A204.1 (cell line): ENCODE measurements around the gene MXD3.
"Not testable (repeated sequence)": the region's sequence is repeated elsewhere in the genome, so short reads cannot be mapped to it uniquely, and the experiment has no call there.

Source experiments
- FAIRE-seq: peaks from 2 replicates; lab custom pipeline; 2012; peaks lifted over from hg19 to GRCh38; lab: Jason Lieb, UNC

Gene MXD3

DNA sequence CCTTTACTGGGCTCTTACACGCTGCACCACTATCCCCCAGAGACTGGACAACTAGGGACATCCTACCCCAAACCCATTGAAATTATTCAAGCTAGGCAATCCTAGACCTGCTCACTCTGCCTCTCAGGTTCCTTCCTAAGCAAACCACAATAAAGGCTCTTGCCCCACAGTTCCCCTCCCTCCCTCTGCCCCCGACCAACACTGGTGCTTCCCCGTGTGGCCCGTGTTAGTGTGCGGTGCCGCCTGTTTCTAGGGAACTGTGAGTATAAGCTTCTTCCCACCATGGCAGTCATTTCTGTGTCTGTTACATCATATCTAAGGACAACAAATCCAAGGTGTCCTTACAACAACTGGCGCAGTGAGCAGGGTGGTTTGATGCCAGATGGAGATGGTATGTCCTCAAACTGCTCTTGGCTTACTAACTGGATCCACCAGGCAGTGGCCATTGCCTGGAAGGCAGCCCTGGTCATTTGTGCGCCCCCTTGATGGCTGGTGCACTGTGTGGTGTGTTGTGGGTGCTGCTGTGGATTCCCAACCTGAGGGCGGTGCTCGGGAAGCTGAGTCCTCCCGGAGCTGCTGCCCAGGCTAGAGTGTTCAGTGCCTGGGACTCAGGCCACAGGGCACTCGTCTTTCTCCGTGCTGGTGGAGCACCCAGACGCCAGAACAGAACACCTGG lies 8.4 kb upstream of the MXD3 start:
- FAIRE-seq: no peak

DNA sequence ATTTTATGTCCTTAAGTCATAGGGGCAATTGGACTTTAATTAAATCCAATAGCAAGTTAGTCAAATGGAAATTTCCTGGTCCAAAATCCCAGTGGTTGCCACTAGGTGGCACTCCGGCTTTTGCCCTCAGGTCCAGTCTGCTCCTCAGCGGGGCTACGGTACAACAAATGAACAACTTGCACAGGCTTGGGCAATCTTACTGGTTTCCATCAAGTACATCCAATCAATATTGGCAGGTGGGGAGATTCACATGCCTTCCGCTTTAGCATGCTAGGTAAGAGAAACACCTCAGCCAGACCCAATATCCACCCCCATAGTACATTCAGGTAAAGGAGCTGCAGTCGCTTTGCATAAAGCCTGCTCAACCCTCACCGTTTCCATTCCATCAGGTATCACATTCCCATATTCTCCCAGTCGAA lies 6.3 kb upstream of the MXD3 start:
- peak; percentile 69 for FAIRE-seq

DNA sequence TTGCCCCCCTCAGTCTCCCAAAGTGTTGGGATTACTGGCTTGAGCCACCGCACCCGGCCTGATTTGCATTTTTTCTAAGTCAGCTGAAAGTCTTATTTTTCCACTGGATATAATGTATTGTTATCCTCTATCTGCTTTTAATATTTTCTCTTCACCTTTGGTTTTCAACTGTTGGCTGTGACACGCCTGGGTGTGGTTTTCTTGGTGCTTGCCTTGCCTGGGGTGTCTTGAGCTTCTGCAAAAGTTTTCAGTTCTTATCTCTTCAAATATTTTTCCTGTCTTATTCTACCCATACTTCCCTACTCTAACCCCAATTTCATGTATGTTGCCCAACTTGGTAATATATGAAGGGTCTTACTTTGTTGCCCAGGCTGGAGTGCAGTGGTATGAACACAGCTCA lies 4.3 kb upstream of the MXD3 start:
- FAIRE-seq: no peak

DNA sequence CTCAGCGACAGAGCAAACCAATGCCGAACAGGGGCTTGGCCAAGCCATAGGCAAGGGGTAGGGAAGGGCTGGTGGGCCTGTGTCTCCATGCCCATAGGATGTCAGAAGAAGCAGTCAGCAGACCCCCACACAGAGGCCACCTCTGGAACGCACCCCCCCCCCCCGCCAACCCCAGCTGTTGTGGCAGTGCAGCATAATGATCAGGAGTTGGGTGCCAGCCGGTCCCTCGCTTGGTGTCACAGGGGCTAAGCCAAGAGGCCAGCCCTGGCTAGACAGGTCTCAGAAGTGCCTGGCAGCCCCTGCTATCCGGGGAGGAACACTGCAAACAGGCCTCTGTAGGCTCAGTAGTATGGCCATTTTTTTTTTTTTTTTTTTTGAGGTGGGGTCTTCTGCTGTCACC lies 3.7 kb upstream of the MXD3 start:
- FAIRE-seq: no peak

DNA sequence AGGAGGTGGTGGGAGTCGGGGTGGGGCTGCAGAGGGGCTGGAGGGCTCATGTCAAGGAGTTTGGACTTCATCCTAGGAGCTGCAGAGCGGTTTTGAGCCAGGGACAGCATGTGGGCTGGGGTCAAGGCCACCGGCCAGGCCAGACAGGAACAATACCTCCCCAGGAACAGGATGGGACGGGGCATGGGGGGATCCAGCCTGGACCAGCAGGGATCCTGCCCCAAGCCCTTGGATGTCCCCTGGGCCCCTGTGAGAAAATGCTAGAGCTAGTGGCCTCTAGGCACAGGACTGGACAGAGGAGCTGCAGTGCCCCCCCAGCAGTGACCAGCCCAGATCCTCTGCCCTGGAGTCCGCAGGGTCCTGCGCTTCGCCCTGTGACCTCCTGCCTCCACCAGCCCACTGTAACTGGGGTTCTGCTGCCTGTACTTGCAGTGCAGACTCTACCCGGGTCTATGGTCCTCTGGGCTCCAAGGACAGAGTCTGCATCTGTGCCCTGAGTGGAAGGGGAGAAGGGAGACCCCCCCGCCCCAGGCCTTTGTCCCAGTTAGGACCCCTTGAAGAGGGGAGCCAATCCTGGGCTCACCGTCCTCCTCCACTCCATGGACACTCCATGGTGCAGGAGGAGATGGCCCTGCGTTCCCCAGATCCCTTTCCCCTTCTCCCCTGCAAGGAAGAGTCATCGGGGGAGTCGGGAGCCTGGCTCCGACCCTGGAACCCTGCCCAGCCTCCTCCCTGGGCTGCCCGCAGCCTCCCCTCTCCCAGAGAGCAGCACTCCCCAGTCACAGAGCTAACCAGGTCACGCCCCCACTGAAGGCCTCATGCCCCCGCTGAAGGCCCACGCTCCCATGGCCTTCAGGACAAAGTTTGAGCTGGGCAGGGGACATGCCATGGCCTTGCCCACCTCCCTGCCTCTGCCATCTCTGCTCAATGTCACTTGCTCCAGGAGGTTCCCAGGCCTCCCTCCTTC lies 3.0 kb upstream of the MXD3 start:
- FAIRE-seq: no peak

DNA sequence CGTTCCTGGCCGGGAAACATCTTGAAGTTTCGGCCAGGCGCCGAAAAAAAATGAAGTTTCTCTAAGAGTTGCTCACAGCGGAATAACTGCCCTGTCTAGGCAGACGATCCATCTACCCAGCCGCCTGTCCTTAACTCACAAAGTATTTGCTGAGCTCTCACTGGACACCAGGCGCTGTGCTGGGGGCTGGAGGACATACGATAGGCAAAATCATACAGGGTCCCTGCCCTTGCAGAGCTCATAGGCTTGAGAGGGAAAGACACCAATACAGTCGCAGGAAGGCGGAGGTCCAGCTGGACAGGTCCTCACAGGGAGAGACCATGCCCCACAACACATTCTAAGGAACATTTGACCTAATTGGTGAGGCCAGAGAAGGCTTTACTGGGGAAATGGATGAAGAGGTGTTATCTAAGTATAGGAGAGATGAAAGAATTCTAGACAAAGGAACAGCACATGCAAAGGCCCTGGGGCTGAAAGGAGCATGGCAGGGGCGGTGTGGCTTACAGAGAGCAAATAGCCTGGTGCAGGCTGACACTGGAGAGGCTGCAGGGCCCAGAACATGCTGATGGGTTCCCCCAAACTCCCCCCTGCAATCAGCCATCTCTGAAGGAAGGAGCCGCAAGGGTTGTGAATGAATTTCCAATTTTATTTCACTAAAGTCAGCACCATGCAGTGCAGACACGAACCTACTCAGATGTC lies 2.0 kb upstream of the MXD3 start:
- FAIRE-seq: no peak

DNA sequence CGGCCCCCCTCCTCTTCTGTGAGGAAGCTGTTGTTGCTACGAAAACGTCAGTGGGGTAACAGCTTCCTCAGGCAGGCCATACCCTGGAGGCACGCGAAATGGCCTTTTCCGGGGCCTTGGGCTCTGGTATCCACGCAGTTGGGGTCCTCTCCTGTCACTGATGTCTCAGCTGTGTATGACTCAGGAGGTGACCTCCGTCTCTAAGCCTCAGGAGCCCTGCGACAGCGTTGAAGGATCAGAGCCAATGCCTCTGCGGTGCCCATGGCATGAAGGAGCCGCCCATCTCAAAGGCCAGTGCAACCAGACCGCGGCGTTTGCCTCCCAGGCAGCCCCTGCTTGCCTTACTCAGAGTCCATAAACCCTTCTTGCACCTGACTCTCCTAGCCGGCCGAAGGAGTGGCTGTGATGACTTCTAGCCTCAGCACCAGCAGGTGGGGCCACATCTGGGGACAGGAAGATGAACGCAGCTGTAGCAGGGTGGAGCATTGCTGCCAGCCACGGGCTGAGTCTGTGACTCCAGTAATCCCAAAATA lies 1.0 kb upstream of the MXD3 start:
- no peak for FAIRE-seq

DNA sequence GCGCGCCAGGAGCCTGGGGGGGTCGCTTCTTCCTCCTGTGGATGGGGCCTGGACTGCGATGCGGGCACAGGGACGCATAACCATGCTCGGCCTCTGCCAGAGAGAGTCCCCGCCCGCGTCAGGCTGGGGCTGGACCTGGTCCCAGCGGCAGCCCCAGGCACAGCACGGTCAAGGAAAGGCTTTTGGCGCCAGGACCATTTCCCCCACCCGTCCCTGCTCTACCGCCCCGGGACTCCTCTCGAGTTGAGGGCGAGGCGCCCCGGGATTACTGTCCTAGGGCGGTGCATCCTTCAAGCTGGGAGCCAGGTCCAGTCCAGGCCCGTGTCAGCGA lies 341 bp downstream of the MXD3 start:
- FAIRE-seq: no peak

DNA sequence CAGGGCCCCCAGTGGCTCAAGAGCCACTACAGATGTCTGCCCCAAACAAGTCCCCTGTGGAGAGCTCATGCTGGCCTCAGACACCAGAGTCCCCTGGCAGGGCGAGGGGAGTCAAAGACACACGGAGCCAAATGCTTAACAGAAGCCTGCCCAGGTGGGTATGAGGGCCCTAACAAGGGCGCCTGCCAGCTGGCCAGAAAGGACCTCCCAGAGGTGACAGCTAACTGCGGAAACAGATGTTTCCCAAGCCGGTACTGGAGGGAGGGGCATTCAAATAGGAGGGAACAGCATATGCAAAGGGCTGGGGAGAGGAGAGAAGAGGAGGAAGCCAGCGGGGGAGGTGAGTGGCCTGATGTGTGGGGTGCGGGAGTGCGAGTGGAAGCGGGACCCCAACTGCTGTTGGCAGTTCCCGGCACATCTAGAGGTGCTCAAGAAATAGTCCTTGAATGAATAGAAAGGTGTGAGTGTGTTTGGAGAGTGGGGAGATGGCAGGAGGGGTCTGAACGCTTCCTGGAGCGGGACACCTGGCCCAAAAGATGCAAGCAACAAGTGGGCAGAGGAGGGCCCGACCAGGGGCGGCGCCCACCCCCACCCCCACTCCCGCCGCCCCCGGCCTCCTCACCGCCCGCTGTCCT lies 824 bp downstream of the MXD3 start:
- FAIRE-seq: no peak

DNA sequence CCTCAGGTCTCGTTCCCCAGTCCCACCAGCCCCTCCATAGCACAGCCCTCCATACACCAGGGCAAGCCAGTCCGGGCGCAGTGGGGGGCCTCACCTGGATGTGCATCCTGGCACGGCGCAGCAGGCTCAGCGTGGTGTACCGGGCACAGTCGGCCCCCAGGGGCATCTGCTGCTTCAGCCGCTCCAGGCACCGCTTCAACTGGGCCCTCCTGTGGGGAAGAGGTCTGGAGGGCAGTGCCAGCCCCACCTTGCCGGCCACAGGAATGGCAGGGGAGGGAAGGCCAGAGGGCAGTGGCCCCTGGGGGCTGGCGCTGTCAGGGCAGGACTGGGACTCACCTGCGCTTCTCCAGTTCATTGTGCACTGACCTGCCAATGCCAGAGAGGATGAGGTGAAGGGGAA lies 1.4 kb downstream of the MXD3 start:
- no peak for FAIRE-seq

DNA sequence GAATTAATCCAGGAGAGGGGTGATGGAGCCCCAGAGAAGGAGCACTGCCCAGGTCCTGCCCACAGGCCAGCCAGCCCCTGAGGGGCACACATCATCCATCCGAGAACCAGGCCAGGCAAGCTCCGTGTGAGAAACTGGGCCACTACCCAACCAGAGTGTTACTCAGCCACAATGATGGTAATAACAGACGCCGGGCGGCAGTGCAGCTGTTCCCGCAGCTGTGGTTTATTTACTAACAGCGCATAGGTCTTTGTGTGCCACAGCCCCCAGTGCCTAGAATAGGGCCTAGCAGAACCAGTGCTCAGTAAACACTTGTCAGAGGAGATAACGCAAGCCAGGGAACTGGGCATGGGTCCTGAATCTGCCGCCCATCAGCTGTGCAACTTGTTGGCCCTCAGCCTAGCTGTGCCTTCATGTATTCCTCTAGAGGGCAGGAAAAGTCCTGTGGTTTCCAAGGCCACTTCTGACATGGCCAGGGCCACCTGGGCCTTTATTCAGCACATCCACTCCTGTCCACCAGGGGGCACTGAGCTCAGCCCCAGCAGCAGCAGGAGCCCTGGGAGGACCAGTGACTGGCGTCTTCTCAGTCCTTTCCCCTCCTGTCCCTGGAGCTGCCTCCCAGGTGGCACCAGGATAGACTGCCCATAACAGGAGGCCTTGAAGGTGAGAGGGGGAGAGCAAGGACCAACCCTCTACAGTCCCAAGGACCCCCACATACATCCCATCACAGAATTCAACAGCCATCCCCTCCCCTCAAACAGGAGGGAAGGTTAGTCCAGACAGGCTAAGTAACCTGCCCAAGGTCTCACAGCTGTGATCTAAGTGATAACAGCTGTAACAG lies 2.1 kb downstream of the MXD3 start:
- no peak for FAIRE-seq

DNA sequence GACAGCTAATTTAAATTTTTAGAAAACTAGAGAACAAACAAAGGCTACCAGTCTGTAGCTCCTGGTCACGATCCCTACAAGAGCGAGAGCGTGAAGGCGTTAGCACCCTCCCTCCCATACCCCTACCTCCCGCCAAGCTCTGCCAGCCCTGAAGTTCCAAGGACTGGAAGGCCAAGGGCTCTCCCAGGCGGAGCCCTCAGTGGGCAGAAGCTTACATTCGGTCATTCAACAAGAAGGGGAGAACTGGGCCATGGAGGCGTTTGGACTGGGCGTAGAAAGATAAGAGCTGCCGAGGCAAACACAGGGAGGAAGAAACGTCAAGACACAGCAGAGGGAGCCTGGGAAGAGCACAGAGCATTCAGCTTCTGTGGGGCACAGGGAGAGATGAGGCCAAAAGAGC lies 3.0 kb downstream of the MXD3 start:
- FAIRE-seq: no peak

DNA sequence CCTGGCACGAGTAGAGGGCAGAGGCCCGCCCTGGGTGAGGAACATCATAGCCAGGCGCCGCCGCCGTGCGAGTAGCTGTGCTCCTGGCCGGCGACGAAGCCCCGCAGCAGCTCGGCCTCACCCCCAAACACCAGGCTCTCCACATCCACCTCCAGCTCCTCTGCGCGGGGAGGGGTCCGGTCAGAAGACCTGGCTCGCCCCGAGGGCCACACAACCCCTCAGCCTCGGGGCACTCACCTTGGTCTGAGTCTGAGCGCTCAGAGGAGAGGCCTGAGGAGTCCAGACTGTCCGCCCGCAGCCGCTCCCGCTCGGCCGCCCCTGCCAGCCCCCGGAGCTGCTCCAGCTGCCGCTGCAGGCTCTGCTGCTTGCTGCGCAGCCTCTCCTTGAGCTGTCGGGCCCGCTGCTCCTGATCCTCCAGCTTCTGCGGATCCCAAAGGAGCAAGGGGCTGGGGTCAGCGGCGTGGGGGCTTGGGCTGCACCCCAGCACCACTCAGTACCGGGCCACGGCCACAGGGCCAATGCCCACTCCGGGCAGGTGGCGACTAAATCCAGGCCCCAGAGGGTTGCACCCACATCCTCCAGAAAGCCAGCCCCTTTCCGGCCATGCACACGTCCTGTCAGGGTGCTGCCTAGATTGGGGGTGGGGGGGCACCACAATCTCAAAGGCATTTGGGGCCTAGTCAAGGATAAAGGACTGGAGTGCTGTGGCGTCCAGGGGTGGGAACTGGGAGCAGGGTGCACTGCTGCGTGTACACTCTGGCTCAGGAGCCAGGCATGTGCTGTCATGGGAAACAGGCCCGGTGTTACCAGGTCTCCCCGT lies 3.9 kb downstream of the MXD3 start:
- FAIRE-seq: no peak

DNA sequence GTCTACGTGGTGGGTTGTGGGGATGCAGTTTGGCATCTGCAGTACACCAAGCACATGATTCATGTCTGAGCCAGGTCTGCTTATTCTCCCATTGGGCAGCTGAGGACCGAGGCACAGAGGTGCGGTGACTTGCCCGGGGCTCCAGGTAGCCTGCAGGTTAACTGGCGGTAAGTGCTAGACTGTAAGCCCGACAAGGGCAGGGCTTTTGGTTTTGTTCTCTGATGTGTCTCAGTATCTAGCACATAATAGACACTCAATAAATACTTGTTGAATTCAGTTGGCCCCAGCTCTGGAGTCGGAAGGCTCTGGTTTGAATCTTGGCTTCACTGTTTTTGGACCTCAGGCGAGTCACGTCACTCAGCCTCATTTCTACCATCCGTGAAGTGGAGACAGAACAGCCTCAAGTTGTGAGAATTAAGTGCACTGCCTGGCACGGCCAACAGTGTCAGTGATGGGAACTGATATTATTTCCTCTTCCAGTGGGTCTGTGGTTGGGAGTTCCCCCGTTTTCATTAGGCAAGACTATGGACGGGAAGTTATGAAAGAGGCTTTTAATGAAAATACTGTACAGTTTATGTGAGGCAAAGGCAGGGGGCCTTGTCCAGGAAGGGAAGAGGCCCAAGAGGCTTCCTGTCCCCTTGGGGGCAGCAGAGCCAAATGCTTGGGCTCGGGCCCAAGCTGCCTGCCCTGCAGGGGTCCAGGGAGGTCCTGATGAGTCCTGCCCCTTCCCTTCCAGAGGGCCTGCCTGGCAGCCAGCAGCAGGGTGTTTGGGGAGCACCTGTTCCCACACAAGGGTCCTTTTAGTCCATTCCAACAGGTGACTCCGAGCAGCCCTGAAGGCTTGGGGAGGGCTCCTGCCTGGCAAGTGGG lies 4.8 kb downstream of the MXD3 start:
- no peak for FAIRE-seq

DNA sequence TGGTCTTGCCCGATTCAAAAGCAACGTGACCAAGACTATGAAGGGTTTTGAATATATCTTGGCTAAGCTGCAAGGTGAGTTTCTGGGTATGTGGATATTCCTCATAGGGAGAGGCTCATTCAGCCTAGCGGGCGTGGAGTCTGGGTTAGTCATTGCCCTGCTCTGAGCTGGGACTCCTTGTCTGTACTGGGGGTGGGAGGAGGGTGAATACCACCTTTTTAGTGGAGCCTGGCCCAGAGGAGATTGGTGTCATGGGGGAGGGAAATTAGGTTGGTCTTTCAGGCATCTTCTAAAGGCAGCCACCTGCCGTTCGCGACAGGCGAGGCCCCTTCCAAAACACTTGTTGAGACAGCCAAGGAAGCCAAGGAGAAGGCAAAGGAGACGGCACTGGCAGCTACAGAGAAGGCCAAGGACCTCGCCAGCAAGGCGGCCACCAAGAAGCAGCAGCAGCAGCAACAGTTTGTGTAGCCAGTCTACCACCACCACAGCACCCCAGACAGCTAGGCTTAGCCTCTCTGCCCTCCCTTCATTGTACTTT lies 5.5 kb downstream of the MXD3 start:
- not testable (repeated sequence) for FAIRE-seq

DNA sequence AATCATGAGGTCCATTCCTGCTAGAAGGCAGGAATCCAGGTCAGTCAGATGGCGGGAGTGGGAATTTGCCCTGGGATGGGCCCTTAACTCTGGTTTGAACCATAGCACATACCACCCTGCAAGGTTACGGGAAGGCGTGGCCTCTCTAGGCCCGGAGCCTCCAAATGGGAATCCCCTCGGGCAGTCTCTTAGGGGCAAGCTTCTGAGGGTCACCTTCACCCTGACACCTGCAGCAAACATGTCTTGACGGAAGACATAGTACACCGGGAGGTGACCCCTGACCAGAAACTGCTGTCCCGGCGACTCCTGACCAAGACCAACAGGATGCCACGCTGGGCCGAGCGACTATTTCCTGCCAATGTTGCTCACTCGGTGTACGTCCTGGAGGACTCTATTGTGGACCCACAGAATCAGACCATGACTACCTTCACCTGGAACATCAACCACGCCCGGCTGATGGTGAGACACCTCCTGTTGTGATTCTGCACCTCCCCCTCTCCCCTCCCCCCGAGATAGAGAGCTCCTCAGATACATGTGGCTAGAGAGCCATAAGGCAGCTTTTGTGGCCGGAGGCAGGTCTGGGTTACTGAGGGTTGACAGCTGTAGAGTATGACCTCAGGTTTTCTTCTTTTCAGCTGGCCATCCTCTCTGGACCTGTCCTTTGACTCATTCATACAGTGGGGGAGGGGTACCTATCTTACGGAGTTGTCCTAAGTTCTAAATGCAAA lies 7.1 kb downstream of the MXD3 start:
- FAIRE-seq: no peak

DNA sequence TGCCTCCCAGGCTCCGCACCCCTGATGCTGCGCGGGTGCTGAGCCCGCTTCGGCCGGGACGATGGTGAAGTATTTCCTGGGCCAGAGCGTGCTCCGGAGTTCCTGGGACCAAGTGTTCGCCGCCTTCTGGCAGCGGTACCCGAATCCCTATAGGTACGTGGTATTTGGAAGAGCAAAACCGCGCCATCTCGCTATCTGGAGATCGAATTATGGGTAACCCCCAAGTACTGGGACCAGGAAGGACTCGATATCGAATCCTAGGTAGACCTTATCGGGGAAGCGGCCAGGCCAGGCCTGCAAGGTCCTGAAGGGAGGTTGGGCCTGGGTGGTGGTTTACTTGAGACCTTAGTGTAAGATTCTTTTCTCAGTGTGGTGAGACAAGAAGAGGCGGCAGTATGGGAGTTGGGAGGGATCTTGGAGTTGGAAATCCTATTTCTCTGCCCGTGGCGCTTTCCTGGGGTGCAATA lies 7.7 kb downstream of the MXD3 start:
- FAIRE-seq: no peak

DNA sequence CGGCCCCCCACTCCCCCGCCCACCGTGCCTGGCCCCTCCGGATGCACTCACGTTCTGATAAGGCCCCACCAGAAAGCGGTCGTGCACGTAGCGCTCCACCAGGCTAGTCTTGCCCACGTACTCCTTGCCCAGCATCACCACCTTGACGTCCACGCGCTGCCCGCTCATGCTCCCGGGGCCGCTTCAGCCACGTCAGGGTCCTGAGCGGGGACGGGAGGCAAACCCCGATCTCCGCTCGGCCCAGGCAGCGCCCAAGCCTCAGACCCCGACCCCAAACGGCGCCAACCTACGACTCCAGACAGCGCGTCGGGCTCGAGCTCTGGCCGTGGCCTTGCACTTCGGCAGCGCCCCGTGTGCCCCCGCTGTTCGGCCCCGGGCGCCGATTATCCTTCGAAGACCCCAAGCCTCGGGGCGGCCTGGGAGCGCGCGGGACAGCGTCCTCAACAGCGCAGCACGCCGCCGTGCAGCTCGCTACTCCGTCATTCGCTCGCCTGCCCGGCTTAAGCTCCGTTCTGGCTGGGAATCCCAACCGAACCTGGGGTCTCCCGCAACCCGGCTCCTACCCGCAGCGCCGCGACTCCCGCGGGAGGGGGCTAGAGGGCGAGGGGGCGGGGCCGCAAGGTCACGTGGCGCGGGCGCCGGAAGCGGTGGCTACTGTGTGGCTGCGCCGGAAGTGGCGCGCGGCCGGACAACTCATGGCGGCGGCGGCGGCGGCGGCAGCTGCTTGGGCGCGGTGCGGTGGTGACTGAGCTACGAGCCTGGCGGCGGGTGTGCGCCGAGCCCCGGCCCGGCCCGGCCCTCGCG lies 8.4 kb downstream of the MXD3 start, which contains the start of the genes PRELID1 and RAB24:
TSS of gene PRELID1 (plus strand) at position 679 of the 804 bp plus-strand sequence. CDS start 187 bp downstream, outside the sequence.
TSS of gene RAB24 (minus strand) at position 599 of the 804 bp plus-strand sequence. CDS start at position 168, 431 bp downstream.
- FAIRE-seq: no peak
